ENCODE data around the gene WNT11.
"Not testable (repeated sequence)": the region's sequence is repeated elsewhere in the genome, so short reads cannot be mapped to it uniquely, and the experiment has no call there.

WNT11 gene

GRCh38 chr11:76201672-76202412, 4.5 kb downstream of the WNT11 start:
- DNase-seq (ENCODE audit: low read depth), result no peak

- DNase-seq (ENCODE audit: low read depth), result no peak
Observed at GRCh38 chr11:76201056-76201455, 5.2 kb downstream of the WNT11 start.

GRCh38 chr11:76200006-76200940, 6.0 kb downstream of the WNT11 start:
- DNase-seq (ENCODE audit: low read depth), result no peak

GRCh38 chr11:76198691-76199090, 7.6 kb downstream of the WNT11 start:
- DNase-seq (ENCODE audit: low read depth), result not testable (repeated sequence)

GRCh38 chr11:76197941-76198640, 8.2 kb downstream of the WNT11 start:
- DNase-seq (ENCODE audit: low read depth), result no peak

- no peak for DNase-seq (ENCODE audit: low read depth)
Observed at GRCh38 chr11:76197332-76197731, 9.0 kb downstream of the WNT11 start.

GRCh38 chr11:76196849-76197248, 9.5 kb downstream of the WNT11 start:
- no peak for DNase-seq (ENCODE audit: low read depth)

- no peak for DNase-seq (ENCODE audit: low read depth)
Observed at GRCh38 chr11:76194872-76195668, 11.2 kb downstream of the WNT11 start.

- DNase-seq (ENCODE audit: low read depth), result no peak
Observed at GRCh38 chr11:76193219-76193618, 13.1 kb downstream of the WNT11 start.

- no peak for DNase-seq (ENCODE audit: low read depth)
Observed at GRCh38 chr11:76190376-76190775, 15.9 kb downstream of the WNT11 start.

- no peak for DNase-seq (ENCODE audit: low read depth)
Observed at GRCh38 chr11:76189682-76190081, 16.6 kb downstream of the WNT11 start.

- DNase-seq (ENCODE audit: low read depth), result no peak
Observed at GRCh38 chr11:76188873-76189272, 17.4 kb downstream of the WNT11 start.

GRCh38 chr11:76186776-76187279, 19.5 kb downstream of the WNT11 start:
- no peak for DNase-seq (ENCODE audit: low read depth)

- no peak for DNase-seq (ENCODE audit: low read depth)
Observed at GRCh38 chr11:76185931-76186401, 20.3 kb downstream of the WNT11 start.

- no peak for DNase-seq (ENCODE audit: low read depth)
Observed at GRCh38 chr11:76185511-76185910, 20.8 kb downstream of the WNT11 start.

GRCh38 chr11:76184551-76184993, 21.7 kb downstream of the WNT11 start:
- no peak for DNase-seq (ENCODE audit: low read depth)

- no peak for DNase-seq (ENCODE audit: low read depth)
Observed at GRCh38 chr11:76181371-76181770, 24.9 kb downstream of the WNT11 start.

GRCh38 chr11:76179147-76179546, 27.2 kb downstream of the WNT11 start:
- DNase-seq (ENCODE audit: low read depth), result no peak

GRCh38 chr11:76177250-76177686, 29.0 kb downstream of the WNT11 start:
- DNase-seq (ENCODE audit: low read depth), result no peak

GRCh38 chr11:76176463-76176862, 29.8 kb downstream of the WNT11 start:
- DNase-seq (ENCODE audit: low read depth), result no peak

GRCh38 chr11:76175783-76176182, 30.5 kb downstream of the WNT11 start:
- DNase-seq (ENCODE audit: low read depth), result no peak

Measured in stimulated activated CD8-positive, alpha-beta memory T cell treated with anti-CD3 and anti-CD28 coated beads, Interleukin-12 subunit alpha, Interleukin-12 subunit beta, amount 100 ng/mL, for 1 hour (primary cell).